Measurements from ENCODE around the gene INO80C.

GRCh38 chr18:35497027-35497369 is 762 bp downstream of the INO80C start:
- TF ChIP-seq POLR2AphosphoS5 (IDR thresholded peaks at IDR 0.05) (no peak), CTCF (IDR thresholded peaks at IDR 0.05) (no peak)

All from sigmoid colon (tissue), 4 donors.